ENCODE data around the gene DUT. TPM values are rescaled to one million over a fixed set of nuclear protein-coding genes. Genes with fewer than 3 reads are reported as not detected.

The DUT gene
- total and polyA plus RNA-seq, 2 of the 8 experiments (the other 6 are each of a cell fraction or from before 2014, with no cell fraction given): 71.5 to 246 TPM

GRCh38 chr15:48370460-48370859 lies 39.2 kb downstream of the DUT start (continued):
- TF ChIP-seq GABPA (IDR thresholded peaks at IDR 0.05; ENCODE audit: borderline replicate concordance, insufficient read depth, low read length): no peak

Data from H1 (cell line).